ENCODE measurements around the gene NKX2-3. TPM values are rescaled to one million over a fixed set of nuclear protein-coding genes. Genes with fewer than 3 reads are reported as not detected.

NKX2-3 gene
- total RNA-seq, 4 donors from 2014 or later, result not detected

DNA sequence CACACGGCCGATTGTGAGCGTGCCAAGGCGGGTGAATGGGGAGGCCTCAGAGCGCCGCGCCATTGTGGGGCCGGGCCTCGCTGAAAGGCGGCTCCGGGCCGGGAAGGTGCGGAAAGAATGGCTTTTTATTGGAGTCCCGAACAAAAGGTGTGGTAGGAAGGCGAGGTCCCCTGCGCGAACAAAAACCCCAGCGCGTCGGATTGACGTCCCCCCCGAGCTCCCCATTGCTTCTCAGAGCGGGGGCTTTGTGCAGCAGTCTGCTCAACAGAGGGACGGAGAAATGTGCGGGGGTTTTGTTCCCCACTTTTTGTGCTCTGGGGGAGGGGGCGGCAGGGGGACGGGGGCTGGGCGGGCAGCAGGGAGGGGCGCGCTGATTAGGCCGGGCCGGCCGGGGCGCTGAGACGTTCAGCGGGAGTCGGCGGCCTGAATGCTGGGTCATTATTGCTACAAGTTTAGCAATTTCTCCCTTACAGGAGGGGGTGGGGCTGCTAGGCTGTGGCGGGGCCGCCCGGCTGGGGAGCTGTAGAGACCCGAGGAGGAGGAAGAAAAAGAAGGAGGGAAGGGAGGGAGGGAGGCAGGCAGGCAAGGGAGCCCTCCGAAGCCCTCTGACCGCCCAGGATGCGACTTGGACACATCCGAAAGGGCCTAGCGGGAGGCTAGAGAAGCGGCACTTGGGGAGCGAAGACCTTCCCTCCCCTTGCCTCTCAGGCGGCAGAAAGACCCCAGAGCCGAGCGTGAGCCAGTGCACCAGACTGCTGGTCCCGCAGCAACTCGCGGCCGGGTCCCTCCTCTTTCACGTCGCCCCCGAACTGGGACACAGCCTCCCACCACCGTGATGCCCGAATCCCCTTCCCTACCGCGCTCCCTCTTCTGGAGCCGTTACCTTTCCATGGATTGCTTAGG lies 4.6 kb downstream of the NKX2-3 start:
- TF ChIP-seq, protein P1, sequence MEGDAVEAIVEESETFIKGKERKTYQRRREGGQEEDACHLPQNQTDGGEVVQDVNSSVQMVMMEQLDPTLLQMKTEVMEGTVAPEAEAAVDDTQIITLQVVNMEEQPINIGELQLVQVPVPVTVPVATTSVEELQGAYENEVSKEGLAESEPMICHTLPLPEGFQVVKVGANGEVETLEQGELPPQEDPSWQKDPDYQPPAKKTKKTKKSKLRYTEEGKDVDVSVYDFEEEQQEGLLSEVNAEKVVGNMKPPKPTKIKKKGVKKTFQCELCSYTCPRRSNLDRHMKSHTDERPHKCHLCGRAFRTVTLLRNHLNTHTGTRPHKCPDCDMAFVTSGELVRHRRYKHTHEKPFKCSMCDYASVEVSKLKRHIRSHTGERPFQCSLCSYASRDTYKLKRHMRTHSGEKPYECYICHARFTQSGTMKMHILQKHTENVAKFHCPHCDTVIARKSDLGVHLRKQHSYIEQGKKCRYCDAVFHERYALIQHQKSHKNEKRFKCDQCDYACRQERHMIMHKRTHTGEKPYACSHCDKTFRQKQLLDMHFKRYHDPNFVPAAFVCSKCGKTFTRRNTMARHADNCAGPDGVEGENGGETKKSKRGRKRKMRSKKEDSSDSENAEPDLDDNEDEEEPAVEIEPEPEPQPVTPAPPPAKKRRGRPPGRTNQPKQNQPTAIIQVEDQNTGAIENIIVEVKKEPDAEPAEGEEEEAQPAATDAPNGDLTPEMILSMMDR (IDR thresholded peaks at IDR 0.05; ENCODE audit: low read depth), result no peak

GRCh38 chr10:99537989-99538917 lies 5.5 kb downstream of the NKX2-3 start:
- TF ChIP-seq, protein P1 (IDR thresholded peaks at IDR 0.05; ENCODE audit: low read depth), result no peak

DNA sequence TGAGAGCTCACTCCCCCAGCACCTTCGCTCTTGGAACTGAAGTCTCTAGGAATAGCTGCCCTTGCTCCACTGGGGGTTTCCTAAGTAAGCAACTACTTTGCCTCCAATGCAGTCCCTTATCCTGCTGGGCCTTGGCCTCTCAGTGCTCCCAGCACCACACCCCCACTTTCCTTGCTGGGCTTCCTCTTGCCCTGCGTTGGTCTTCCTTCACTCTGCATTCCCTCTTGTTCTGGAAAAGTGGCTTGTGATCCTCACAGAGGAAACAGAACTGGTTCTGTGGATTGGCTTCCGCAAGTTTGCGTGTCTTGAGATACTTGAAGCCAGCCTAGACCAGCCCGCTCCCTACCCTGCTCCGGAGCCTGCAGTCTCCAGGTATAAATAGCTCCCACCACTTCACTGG lies 6.4 kb downstream of the NKX2-3 start:
- TF ChIP-seq, protein P1 (IDR thresholded peaks at IDR 0.05; ENCODE audit: low read depth), result no peak

DNA sequence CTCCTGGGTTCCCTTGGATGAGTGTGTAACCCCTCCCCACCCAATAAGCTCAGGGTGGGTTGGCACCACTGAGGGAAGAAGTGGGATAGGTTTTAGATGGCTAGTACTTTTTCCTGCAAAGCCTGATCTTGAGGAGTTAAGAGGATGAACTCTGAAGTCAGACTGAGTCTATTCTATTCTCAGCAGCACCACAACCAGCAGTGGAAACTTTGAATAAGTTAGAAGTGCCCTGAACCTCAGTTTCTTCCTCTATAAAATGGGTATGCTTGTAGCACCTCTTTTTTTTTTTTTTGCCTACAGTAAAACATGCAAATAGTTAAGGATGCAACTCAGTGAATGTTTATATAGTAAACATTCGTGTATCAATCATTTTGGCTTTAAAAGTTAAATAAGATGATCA lies 7.1 kb downstream of the NKX2-3 start:
- TF ChIP-seq, protein P1 (IDR thresholded peaks at IDR 0.05; ENCODE audit: low read depth), result no peak

- TF ChIP-seq, protein P1 (IDR thresholded peaks at IDR 0.05; ENCODE audit: low read depth), result no peak
These were observed 7.5 kb downstream of the NKX2-3 start for GRCh38 chr10:99540306-99540656.

DNA sequence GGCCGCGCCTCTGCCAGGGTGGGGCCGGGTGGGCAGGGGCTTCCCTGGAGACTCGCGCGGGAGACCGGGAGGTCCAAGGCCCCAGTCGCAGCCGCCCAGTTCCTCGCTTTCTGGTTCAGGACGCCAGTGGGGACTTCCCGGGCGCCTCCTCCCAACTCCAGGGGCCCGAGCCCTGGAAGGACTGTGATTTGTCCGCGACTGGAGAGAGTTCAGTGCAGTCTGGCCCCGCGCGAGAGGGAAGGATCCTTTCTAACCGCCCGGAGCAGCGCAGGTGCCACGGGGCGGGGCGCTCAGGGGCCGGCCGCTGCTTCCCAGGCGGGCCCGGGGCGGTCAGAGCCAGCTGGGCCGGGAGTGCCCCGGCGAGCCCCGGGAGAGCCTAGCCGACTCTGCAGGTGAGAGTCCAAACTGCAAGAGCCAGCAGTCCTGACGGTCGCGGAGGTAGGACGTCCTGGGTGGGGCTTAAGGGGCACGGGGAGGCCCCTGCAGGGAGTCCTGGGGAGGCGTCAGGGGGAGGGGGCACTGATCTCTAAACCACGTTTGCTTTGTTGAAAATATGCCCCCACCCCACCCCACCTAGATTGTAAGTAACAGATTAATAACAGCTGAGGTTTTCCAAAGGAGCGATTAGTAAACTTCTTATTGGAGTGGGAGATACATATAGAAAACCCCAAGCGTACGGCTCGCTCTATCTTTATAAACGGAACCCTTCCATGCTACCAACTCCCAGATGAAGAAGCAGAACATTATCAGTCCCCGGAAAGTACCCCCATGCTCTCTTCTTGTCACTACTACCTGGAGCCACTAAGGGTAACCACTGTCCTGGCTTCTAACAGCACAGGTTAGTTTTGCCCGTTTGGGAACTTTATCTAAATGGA lies 8.2 kb downstream of the NKX2-3 start:
- TF ChIP-seq, protein P1 (IDR thresholded peaks at IDR 0.05; ENCODE audit: low read depth), result no peak

Measured in subcutaneous adipose tissue (tissue), 4 donors.